Stimulated activated CD4-positive, alpha-beta T cell treated with anti-CD3 and anti-CD28 coated beads, Interleukin-12 subunit alpha, Interleukin-12 subunit beta, amount 100 ng/mL, for 48 hours (primary cell): ENCODE measurements around the gene COL5A2.

Source experiments
- DNase-seq, 3 donors: peaks; one replicate each; pipeline ENCODE4 v3.0.0-alpha.2; 2020; ENCODE audit warnings: low read depth in 2 of 3, low spot score in 1 of 3

Gene COL5A2

DNA sequence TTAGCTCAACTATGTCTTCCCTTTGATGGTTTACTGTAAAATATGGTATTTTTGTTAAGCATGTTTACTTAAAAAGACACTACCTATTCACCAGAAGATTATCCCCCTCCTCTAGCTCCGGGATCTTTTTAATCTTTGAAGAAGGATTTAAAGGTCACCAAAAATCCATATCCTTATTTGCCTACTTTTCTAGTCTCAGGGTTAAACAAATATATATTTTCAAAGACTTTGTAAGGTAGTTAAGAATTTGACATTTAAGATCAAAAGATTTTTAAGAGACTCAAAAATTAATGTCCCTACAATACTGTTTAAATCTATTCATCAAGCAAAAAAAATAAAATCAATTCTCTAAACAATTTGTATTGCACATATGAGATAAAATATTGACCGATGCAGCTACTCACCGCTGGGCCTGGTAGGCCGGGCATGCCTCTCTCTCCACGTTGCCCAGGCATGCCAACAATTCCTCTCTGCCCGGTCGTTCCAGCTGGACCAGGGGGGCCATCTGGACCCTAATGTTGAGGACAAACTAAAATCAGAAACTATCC is 129.3 kb downstream of the COL5A2 start:
- DNase-seq = no peak

DNA sequence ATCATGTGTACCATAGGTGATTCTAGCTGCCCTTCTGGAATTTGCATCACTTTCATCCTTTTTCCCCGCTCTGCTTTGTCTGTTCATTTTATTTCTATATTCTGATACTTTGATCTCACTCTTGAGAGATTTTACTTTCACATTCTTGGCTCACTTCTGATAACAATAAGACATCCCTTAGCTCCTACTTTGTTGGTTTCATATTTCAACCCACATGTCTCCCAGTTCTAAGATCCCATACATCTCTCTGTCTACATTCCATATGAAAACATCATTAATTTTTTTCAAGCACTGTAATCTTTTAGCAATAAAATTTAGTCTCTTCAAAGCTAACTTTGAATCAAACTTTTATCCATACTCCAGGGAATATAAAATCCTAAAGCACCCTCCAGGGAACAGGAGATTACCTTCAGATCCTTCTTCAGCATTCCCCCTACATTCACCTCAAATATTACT is 129.8 kb downstream of the COL5A2 start:
- DNase-seq = no peak

DNA sequence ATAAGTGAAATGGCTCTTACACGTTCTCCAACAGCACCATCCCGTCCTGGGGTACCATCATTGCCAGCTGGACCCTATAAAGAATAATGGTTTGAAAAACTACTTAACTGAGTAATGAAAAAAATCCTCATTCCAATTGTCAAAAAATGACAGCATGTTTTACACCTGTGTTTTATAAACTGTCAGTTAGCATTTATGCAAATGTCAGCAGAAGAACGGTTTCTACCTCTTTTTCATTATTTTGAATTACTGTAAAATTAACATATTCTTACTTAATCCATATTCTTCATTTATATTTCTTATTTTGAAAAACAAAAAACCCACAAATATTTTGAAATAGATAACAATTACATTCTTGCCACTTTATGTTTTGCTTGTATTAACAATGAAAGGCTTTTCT is 131.4 kb downstream of the COL5A2 start:
- DNase-seq = no peak

DNA sequence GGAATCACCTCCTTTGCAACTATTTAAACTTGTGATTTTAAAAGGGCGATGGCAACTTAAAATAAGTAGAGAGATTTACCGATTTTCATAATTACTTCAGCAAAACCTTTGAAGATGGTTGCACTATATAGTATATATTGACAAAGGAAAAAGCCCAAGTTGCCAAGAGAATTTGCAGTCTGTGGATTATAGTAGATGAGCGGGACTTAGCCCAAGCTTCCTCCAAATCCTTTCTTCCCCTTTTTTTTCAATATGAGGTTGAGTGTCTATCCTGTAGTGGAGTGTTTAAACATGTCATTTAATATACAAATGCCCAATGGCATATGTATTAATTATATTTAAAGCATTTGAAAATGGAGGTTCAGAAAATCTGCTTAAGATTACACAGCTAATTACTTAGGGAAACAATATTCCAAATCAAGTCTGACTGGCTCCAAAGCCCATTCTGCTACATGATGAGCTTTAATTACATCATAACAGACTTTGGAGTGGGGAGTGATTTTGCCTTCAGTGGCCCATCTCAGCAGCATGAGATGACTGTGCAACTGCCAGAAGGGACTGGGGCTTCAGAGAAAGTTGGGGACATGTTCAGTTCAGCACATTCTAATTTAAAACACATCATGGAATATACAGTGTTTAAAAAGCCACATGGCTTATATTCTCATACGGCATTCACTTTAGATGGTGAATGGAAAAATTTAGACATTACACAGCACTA is 132.2 kb downstream of the COL5A2 start:
- no peak for DNase-seq

DNA sequence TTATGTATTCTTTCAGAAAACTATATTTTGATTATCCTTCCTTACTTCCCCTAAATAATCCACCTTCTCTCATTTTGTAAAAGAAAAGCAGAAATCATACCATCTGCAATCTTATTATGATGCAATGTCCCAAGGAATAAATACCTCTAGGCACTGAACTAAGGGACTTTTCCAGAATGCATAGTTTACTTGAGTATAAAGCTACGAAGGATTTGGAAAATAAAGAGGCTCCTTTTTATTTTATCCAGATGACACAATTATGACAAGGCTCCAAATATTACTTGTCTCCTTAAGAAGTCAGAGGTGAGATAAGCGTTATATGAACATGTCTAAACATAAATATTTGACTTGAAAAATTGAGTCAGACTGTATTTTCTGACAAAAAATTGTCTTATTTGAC is 133.2 kb downstream of the COL5A2 start:
- no peak for DNase-seq

DNA sequence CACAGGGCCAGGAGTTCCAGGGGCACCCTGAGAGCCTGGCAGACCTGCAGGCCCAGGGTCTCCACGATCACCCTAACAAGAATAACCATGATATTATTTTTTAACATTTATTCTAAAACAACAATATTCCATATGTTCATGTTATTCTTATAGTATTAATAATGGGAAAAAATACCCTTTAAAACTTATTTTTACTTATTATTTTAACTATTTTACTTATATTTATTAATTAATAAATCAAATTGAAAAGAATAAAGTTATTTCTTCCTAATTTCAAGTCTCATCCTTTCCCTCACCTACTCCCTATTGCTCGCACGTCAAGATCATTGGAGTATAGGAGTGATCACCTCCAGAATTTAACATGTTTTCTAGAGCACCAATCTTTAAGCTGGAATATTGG is 133.7 kb downstream of the COL5A2 start:
- DNase-seq = no peak

DNA sequence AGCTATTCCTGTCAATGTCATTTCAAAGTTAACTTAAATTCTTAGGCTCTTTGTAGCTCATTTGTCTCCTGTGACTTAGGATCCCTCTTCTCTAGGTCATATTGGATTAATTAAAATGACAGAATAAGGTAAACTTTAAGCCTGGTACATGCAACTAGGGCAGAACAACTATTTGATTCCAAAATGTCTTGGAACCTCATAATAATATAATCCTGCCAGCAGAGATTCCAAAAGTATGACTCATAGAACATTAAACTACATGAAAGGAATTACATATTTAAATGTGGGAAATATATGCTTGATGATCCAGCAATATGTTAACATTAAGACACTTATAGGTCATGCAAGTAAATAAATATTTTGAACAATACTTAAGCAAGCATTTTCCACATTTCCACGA is 142.0 kb downstream of the COL5A2 start:
- no peak for DNase-seq

DNA sequence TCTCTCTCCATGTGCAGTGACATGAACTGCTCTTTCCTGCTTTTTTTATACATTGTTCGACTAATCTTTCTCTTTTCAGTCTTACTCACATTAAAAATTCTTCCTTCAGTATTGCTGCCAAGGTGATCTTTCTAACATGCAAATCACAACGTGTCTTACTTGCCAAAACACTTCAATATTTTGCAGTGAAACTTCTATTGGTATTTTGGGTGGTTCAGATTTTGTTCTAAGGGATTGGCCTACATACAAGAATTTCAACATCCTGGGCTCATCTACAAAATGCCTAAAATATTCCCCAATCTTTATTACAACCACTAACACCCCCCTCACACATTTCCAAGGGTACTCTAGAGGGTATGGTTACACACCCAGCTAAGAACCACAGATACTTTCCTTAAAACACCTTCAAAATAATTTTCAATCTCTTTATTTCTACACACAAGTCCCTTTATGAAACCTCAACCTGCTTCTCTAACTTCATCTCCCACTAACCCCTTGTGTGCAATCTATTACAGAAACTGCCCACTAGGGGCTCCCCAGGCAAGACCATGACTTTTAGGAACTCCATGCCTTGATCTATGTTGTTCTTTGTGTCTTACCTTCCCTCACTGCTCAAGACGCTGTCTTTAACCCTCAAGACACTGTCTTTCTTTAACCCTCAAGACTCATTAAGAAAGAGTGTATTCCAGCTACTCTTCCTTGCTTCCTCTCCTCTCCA is 154.5 kb downstream of the COL5A2 start:
- no peak for DNase-seq

DNA sequence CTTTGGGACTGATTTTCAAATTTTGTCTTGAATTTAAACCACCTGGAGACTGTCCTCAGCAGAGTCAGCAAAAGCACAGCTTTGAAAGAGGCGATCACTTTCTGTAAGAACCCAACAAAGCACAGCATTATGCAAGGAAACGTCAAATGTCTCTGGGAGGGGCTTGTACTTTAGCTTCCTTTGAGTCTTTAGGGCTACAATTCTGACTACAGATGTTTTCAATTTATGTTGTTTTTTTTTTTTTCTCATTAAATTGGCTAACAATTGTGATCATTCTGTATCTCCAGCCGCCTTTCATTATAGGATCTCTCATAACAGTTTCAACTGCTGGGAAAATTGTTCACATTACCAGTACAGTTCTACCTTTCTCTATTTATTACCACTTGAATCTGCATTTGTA is 157.1 kb downstream of the COL5A2 start:
- no peak for DNase-seq

DNA sequence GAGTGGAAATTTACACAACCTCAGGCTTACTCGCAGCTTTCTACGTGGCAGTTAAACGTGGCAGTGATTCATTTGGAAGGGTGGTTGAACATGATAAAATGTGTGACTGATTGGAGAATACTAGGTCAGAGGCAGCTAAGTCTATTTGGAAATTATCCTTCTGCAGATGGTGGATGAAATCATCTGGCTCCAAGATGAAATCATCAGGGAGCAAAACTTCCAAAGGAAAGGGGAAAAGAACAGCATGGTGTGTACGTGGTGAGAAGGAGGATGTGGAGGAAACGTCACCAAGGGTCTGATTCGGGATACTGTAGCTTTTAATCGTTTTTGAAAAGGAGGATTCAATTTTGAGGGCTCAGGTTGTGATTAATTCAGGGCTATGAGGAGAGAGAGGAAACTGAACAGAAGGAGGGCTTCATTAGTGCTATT is 157.5 kb downstream of the COL5A2 start:
- DNase-seq = no peak

DNA sequence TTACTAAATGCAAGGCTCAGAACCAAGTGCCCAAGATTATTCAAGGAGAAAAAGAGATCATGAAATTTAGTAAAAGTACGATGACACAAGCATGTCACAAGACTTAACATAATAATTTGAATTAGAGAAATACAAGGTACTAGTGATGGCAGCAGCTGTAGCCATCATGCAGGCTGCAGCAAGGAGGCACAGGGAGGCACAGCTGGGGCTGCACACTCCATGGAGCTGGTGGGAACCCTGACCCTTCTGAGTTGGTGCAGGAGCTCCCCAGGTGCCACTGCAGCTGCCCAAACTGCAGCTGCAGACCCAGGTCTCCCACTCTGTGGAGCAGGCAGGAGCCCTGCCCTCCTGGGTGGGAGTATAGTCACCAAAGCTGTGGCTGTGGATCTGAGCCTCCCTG is 159.4 kb downstream of the COL5A2 start:
- DNase-seq = no peak

DNA sequence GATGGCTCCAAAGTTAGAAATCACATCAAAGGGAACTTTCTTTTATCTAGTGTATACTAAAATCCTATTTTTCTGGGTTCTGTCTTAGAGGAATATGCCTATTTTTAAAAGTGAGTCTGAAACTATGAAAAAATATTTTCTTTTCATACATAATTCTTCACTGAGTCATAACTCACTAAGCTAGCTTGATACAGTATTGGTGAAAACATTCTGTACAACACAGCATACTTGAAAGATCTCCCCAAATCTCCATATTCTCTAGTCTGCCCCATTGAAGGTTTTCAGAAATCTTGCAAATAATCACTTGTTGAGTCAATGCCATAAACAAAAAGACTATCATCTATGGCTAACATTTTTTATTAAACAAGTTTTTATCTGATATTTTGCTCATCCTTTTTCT is 160.9 kb downstream of the COL5A2 start:
- no peak for DNase-seq

DNA sequence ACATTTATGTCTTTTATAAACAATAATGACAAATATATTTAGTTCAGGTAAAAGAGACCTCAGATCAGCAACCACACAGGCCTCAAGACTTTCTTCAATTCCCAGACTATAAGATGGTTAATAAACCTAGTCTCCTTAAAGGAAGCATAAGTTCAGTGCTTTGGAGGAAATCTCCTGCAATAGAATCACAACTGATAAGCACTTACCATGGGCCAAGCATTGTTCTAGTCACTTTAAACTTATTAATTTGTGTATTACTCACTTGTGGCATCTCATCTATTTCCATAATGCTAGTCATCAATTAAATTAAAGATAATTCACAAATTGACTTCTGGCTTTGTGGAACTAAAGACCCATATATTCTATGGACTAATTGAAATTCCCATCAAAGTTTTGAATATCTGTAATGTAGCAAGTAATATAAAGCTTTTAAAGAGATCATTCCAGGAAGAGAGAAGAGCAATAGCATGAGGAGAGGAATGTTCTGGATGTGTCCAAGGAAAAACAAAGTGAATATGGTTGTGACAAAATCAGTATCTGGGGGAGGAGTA is 163.2 kb downstream of the COL5A2 start:
- DNase-seq = no peak

DNA sequence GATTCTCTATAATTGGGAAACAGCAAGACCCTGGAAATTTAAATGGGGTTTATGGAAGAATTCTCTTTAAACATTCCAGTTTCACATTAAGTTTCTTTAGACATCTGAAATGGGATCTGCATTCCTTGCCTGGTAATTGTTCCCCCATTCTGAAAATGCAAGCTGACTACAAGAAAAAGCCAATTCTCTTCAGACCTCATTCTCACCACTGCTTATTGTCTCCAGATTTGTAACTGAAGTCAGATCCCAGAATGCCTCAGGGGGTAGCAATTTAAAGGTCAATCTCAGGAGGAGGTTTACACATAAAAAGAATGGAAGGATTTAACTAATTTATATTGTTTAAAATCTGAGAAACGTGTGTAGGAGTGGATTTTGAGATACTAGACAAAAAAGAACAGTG is 164.2 kb downstream of the COL5A2 start:
- no peak for DNase-seq

DNA sequence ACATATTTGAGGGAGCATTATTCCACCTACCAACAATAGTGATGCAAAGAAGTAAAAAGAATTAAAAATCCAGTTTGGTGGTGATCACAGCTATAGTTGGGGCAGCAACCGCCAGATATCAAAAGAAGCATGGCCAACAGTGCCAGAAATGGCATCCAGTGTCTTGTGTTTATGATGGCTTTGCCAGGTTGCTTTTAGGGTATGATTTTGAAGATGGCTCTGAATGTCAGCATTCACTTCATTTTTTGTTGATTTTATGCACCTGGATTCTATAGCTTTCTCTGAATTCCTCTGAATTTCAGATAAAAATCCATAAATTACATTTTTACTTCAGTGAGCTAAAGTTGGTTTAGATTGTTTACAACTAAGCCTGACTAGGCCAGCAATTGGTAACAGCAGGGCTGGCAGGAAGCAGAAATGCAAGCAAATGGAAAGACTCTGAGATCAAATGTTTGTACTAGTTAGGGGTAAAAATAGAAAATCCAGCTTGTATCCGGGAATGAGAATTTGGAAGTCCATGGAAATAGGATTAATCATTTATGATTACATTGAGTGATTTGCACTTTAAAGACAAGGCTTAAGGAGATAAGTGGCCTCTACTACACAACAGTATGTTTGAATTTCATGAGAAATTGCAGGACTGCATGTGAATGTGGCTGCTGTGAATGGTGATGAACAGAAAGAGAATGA is 165.0 kb downstream of the COL5A2 start:
- DNase-seq = no peak

DNA sequence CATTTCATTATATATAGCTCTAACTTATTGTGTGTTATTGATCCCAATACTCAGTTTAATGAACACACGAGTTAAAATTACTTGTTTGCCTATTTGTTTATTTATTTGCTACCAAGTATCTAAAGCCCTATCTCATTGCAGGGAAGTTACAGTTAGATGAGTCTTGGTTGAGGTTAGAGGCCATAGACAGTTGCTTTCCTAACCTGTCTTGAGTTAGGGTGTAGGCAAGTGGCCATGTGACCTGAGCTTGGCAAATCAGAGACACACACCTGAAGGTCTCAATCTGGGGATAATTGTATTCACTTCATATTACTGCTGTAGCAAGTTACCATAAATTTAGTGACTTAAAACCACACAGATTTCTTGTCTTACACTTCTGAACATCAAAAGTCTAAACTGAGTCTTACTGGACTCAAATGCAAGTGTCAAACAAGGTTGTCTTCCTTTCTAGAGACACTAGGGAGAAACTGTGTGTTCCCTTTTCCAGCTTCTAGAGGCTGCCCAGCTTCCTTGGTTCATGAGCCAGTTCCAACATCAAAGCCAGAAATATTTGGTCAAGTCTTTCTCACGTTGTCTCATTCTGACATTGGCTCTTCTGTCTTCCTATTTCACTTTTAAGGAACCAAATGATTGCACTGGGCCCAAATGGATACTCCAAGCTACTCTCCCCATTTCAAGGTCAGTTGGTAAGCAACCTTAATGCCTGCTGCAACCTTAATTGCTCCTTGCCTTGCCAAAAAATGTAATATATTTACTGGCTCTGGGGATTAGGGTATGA is 165.7 kb downstream of the COL5A2 start:
- no peak for DNase-seq

DNA sequence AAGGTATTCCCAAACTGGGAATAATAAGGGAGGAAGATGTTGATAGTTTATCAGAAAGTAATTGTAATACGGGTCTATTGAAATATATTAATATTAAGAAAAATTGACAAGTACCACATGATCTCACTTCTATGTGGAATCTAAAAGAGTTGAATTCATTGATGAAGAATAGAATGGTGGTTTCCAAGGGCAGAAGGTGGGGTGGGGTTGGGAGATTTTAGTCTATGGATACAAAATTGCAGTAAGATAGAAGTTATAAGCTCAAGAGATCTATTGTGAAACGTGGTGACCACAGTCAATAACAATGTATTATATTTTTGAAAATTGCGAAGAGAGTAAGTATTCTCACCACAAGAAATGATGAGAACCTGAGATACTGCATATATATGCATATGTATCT is 166.5 kb downstream of the COL5A2 start:
- no peak for DNase-seq

DNA sequence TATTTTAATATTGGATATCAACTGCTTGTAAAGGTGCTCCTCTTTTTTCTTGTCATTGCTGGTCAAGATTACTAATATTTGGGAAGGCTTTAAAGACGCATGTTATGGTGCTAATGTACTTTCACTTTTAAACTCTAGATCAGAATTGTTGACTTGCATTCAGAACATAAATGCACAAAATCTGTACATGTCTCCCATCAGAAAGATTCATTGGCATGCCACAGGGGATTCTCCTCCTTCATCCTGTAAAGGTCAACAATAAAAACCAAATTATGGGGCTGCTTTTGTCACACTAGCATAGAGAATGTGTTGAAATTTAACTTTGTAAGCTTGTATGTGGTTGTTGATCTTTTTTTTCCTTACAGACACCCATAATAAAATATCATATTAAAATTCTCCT is 167.2 kb downstream of the COL5A2 start:
- DNase-seq = no peak

DNA sequence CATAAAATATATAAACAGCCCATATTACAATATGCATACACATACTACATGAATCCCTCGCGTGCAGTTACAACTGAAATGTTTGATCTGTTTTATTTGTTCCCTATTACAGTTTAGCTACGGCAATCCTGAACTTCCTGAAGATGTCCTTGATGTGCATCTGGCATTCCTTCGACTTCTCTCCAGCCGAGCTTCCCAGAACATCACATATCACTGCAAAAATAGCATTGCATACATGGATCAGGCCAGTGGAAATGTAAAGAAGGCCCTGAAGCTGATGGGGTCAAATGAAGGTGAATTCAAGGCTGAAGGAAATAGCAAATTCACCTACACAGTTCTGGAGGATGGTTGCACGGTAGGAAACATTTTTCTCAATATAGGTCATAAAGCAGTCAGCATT is 169.0 kb downstream of the COL5A2 start:
- no peak for DNase-seq

DNA sequence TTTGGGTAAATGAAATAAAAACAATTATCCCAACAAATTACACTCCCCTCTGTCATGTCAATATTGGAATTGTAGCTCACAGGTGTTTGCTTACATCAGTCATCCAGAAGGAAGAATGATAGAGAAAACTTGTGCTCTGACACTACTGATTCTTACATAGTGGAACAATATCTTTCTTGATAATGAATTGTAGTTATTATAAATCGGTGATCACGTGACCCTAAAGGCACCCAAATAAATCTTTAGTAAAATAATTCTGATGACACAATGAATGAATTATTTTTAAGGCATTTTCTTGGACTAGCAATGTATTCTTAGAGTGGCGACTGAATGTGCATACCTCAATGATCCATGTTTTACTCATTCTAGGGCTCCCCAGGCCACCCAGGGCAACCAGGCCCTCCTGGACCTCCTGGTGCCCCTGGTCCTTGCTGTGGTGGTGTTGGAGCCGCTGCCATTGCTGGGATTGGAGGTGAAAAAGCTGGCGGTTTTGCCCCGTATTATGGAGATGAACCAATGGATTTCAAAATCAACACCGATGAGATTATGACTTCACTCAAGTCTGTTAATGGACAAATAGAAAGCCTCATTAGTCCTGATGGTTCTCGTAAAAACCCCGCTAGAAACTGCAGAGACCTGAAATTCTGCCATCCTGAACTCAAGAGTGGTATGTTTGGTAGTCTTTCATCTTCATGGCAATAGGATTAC is 170.9 kb downstream of the COL5A2 start:
- DNase-seq = no peak
